HG03097 (cell line): ENCODE measurements around the gene RNF220.
"Not testable (repeated sequence)": the region's sequence is repeated elsewhere in the genome, so short reads cannot be mapped to it uniquely, and the experiment has no call there.

Source experiments
- ATAC-seq: cut with Tn5 transposase; IDR thresholded peaks from one replicate; pipeline ENCODE4 v1.9.1; 2021; ENCODE audit not compliant: unreplicated experiment, low FRiP score

RNF220 gene

DNA sequence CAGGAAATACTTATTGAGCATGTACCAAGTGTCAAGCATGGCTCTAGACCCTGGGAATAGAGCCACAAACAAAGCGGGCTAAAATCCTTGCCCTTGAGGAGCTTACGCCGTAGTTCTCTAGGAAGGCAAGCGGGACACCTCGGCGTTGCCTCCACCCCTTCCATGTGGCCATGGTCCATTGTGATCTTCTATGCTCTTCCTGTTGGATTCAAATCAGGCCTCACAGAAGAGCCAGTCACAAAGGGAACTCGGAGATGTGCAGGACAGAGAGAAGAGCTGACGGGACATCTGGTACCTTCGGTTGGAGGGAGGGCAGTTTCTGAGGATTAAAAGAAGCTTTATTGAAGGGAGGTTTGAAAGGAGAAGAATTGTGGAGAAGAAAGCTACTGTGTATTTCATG lies 139.9 kb downstream of the RNF220 start:
- ATAC-seq, result no peak

DNA sequence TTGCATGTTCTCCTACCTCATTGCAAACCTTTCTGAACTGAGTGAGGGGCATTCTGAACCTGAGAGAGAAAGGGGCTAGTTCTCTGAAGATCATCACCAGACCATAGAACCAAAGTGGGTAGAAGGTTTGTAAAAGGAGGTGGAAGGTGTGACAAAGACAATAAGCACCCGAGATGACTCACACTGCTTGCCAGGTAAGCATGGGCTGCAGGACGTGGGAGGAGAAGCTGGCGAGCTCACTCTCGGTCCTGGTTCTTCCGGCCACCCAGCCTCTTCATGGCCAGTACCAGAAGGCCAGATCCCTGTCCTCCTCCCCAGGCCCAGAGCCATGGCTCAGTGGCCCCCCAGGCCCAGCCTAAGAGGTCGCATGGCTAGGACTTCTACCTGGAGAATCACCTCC lies 140.9 kb downstream of the RNF220 start:
- ATAC-seq, result no peak

DNA sequence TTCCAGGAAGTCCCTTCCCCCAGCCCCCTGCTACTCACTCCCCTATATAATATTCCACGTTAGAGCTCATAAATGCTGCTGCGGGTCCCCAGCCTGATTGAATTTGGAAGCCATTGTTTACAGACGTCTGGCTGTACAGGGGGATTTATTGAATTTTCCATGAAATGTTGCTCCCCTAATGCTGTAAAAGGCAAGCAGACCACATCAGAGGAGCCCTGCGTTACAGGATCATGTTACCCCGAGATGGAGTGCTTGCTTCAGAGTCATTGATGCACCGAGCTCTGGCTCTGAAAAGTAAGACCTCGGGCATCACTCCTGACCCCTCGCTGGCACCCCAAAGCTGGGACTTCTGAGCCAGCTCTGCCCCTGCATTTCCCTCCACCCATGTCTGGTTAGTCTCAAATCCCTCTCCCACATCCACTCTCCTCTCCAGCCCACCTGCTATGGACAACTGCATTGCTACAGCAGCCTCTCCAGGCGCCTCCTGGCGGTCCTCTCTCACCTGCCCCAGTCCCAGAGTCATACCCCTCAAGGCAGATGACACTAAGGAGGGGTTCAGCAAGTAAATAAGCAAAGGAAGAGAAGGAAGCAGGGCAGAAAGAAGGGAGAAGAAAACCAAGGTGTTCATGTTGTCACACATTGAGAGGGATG lies 141.5 kb downstream of the RNF220 start:
- no peak for ATAC-seq

DNA sequence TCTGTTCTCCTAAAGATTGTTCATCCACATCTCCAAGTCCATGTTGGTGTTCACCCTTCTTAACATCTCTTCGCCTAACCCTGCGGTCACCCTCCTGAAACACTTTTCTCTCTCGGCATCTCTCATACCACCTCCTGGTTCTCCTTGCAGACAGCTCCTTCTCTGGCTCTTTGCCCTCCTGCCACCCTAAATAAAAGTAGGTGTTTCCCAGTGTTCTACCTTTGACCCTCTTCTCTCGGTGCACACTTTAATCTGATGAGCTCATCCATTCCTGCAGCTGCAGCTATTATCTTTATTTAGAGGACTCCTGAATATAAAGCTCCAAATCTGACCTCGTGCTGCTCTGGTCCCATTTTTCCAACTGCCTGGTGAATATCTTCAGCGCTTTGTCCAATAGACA lies 142.3 kb downstream of the RNF220 start:
- ATAC-seq, result no peak

DNA sequence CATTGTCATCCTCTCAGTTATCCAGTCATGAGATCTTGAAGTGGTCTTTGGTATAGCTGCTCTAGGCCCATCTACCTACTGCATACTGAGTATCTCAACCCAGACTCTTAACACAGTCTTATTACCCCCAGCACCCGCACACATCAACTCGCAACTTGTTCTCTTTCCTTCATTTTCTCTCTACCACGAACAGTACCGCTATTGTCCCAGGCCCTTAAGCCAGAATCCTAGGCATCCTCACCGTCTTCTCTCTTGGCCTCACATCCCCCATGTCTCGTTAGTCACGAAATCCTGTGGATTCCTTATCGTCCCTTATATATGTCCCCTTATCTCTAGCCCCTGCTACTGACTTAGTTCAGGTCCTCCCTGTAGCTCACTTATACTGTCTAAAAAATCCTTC lies 142.8 kb downstream of the RNF220 start:
- no peak for ATAC-seq

DNA sequence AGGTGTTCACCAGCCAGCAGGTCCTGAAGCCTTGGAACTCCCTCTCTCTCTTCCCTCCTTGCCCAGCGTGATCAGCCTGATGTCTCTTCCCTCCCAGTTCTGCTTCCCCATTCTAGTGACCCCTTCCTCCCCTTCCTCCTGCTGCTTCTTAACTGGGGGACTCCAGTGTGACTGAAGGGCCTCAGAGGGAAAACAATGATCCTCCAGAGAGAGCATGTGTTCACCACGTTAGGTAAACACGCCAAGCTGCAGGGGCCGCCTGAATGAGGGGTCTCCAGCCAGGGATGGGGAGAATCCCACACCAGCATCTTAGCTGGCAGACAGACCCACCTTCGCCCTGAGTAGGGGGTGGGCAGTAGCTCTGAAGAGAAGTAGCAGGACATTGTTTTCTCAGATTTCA lies 144.5 kb downstream of the RNF220 start:
- no peak for ATAC-seq

DNA sequence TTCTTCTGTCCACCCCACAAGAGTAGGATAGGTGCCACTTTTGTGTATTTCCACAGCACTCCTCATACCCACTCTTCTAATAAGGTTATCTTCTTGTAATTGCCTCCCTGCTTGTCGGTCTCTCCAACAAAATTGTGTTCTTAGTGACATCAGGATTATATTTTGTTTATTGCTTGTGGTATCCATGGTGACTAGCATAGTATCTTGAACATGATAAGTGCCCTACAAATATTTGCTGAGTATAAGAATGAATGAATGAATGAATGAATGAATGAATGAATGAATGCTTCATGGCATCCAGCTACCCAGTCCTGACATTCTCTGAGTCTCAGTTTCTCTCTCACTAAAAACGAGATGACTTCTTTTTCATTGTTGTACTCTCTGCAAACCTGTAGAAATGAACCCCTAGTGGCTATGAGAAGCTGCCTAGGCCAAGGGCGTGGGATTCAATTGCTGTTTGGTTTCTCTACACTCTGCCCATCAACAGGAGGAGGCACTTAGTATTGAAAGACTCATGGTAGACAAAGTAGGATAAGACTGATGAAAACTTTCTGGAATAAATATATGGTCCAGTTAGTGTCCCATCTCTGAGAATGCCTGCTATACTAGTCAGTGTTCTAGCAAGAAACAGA lies 148.2 kb downstream of the RNF220 start:
- no peak for ATAC-seq

DNA sequence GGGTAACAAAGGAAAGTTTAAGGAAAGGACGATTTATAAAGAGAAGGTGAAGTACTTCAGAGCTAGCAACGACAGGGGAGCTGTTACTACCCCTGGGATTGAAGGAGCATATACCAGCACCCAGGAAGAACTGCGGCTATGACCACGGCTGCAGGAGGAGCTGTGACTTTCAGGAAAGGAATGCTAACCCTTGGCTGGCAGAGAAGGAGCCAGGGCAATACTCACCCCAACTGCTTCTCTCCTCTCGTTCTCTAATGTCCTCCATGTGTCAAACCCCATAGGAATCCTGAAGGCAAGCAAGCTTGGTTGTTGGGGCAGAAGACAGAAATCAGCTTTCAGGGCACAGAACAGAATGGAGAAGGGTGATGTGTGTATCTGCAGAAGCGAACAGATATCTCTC lies 148.7 kb downstream of the RNF220 start:
- ATAC-seq, result no peak

DNA sequence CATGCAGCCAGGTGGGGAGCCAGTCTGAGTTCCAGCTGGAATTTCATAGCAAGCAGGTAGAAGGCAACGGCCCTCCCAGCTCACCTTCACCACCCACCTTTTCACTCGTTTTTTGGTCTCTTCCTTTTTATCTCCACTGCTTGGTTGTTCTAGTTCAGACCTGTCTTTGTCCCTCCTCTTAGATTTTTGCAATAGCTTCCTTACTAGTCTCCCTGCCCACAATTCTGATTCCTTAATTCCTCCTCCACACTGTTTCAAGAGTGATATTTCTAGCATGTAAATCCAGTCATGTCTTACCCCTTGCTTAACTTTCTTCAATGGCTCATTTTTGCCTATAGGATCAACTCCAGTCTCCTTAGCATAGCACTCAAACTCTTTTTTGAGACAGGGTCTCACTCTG lies 149.7 kb downstream of the RNF220 start:
- no peak for ATAC-seq

DNA sequence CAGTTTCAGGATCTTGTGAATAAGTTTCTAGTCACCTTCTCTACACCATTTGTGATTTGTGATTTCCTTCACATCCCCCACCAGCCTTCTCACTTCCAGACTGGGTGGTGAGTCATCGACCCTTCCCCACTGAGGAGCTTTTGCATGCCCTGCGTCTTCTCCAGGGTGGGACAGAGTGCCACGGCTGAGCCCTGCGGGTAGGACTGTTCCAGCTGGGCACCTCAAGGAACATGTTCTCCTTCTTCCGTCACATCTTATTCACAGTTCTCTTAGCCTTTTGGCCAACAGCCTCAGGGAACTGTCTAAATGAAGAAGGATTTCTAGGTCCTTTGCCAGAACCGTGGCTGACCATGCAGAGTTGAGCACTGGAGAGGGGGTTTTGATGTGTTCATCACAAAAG lies 152.7 kb downstream of the RNF220 start:
- no peak for ATAC-seq

DNA sequence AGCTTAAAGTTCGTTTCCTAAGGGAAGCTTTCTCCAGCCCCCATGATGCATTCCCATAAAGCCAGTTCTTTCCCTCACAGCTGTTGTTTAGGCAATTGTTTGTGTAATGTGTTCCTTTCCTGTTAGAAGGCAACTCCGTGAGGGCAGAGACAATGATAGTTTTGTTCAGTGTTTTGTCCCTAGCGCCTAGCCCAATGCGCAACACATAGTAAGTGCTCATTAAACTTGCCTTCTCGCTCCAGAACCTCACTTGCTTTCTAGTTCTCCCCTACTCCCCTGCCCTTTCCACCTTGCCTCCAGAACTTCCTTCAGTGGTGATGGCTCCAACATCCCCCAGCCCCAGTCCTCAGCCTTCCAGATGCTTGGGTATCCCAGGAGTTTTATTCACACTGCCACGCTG lies 153.8 kb downstream of the RNF220 start:
- no peak for ATAC-seq

DNA sequence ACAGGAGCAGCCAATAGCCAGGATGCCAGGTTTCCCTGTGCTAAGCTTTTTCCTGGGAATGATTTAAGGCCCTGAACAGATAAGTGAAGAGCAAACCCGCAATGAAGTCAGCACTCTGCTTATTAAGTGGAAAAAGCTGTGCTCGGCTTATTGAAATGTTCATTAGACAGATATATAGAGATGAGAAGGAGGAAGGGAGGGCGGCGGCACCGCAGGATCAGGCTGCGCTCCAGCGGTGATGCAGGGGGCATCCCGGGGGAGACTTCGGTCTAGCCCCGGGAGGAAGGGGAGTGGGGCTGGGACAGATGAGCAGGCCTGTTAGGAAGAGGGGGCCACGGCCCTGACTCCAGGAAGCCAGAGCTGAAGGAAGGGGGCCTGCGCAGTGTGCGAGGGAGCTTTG lies 154.3 kb downstream of the RNF220 start:
- no peak for ATAC-seq

DNA sequence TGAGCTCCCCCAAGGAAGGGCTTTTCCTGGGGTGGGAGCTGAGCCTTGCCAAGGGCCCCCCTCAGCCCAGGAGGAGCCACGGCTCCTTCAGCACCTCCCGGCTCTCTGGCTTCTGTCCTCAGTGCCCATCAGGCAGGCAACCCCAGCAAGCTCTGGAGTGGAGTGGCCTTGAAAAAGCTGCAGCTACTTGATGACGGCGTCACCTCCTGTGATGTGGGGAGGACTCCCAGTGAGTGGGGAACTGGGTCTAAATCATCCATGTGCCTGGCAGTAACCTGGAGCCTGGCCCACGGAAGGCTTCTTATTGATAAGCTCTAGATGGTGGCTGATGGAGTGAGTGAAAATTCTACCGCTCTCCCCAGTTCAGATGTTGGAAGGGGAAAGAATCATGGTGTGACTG lies 154.9 kb downstream of the RNF220 start:
- no peak for ATAC-seq

DNA sequence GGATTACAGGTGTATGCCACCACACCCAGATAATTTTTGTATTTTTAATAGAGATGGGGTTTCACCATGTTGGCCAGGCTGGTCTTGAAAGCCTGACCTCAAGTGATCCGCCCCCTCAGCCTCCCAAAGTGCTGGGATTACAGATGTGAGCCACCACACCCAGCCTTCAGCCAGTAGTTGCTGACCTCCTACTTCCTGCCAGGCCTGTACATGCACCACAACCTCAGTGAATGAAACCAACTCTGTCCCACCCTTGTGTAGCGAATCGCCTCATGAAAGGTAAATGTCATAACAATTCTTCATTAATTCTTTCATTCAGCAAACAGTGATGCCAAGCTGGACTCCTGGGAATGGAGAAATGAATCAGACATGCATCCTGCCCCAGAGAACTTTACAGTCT lies 155.6 kb downstream of the RNF220 start:
- not testable (repeated sequence) for ATAC-seq

DNA sequence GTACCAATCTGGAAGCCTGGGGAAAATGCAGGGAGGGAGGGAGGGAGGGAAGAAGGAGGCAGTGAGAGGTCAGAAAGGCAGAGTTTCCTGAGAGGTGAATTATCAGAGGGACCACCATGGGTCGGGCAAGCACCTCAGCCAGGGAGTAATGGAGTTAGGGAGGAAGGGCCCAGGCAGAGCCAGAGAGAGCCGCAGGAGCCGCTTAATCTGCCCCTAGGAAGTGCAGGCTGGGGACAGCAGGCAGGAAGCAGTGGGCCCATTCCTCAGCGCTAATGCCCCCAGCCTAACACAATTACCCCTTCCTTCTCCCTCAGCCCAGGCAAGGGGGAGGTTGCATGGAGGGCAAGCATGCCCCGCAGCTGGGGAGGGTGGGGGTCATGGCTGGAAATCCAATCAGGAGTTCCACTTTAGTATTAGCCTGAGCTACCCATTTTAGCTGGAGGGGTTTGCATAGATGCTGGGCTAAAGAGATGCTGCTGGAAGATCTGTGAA lies 160.2 kb downstream of the RNF220 start:
- ATAC-seq, result no peak

DNA sequence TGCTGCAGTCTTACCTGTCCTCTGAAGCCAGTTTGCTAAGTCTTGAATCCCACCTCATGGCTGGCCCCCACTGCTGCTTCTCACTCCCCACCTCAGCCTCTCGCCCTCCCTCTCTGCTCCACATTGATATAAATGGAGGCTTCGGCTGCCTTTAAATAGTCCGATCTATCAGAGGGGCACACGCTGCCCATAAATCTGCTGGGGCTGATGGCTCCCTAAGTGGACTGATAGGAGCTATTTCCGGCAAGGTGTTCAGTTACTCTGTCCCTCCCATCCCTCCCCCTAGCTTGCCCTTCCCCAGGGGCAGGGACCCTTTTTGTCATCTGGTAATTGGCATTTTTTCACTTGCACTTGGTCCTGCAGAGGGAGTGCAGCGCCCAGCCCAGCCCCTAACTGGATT lies 160.8 kb downstream of the RNF220 start:
- no peak for ATAC-seq

DNA sequence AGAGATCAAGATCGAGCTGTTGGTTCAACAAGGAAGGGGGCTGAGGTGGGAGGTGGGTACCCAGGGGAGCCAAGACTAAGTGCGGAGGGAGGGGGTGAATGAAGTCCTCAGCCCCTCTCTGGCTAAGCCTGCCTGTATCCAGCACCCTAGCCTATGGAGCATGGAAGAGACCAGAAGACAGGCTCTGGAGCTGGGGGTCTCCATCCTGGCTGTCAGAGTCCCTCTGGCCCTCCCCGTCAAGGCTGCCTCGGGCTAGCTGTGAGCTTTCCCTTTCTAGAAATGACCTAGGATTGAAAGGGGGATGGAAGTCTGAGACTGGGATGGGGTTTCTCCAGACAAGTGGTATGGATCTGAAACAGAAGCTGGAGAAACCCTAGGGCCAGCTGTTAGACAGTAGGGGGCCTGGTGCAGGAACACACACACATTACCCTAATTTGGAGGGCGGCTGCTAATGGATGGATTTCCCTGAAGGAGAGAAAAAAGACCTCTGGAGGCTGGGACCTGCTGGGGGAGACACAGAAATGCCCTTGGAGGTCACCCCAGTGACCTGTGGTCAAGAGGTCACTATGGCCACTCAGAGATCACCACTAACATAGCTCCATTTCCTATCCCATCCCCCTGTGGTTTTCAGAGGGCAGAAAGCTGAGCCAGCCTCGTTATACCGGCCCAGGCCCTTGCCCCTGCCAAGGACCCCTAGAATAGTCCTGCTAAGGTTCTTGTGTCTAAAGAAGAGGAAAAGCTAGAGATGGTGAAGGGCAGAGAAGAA lies 161.4 kb downstream of the RNF220 start:
- no peak for ATAC-seq

DNA sequence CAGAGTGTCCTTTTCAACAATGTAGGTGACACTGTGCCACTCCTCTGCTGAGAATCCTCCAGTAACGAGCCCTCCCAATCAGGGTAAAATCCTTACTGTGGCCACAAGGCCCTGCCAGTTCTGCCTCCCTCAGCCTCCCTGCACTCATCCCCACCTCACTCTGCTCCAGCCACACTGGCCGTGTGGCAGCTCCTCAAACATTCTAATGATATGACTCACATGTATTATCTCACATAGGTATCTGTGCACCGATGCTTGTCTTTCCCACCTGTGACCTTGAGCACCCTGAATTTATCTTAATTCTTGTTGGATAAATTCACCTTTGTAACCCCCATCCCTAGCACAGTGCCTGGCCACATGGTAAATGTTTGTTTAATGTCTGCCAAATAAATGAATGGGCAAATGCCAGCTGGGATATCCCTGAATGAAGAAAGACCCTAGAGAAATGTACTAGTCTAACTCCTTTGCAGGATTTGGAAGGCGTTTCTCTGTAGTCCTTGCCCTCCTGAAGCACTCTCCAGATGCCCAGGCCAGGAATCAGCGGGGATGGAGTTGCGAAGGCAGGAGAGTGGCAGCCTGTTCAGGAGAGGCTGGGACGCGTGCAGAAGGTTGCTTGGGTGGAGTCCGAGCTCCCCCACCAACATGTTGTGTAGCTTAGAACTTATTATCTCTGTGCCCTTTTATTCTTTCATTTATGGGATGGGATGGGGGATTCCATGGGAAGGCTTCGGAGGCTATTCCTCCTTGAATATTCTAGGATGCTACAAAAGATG lies 163.3 kb downstream of the RNF220 start:
- no peak for ATAC-seq

DNA sequence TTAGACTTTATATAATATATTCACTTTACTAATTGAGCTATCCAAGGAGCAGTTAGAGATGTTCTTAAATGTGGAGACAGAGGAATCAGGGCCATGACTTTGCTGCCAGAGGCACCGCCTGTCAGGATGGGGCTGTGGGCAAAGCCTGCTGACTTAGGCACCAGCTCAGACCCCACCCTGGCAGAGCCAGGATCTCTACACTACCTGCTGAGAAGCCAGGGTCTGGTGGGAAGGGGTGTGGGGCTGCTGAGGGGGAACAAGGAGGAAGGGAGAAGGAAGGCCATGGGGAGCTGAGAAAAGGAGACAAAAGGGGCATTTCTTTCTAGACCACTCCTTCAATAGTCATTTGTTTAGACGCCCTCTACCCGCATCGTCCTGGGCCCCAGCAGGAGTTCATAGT lies 164.4 kb downstream of the RNF220 start:
- no peak for ATAC-seq

DNA sequence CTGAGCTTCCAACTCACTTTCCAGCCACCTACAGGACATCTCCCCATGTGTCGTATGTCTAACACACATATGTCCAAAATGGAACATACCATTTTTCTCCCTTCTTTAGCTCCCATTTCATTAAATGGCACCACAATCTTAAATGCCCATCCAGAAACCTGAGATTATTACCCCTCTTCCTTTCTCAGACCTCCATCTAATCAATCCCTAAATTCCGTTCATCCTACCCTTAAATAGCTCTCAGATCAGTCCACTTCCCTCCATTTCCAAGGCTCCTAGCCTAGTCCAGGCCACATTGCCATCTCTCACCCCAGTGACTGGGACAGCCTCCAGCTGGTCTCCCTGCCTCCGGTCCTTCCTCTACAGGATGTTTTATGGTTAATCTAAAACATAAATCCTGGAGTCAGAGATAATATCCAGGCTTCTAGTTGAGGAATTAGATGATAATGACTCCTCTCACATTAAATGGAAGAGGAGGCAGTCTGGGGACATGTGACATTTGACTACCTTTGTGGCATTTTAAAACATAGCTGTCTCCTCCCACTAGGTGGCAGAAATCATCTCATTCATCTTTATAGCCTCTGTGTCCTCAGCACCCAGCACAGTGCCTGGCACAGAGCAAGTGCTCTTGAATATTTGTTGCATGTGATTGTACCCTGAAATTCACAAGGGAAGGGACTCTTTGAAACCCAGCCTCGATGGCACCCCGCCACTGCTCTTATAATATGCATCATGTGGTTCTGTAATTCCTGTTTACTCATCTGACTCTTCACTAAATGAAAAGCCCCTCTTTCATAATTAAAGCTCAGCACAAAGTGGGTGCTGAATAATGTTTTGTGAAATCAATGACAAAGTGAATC lies 166.9 kb downstream of the RNF220 start:
- ATAC-seq, result no peak
